ENCODE measurements around the gene PRUNE2. TPM values are rescaled to one million over a fixed set of nuclear protein-coding genes. Genes with fewer than 3 reads are reported as not detected.

Gene PRUNE2
- total and polyA plus RNA-seq, 4 donors = 1.3 to 4.5 (median 1.6) TPM

DNA sequence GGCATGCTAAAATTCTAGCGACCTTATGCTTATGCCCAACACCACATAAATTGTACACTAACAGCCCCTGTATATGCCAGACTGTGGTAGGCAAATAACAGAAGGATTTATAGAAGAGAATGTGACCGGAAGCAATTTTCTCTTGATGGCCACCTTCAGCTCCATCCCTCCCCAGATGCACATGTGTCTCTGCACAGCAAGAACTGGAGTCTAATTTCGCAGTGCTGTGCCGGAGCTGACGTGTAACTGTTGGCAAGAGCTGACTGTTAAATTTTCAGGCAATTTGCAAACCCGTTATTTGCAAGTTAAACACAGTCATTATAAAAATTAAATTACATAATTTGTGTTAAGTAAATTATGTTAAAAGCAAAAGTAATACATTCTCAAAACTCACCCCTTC is 93.3 kb downstream of the PRUNE2 start:
- no peaks in the 10 kb centered on the region for H3K4me1 ChIP-seq (ENCODE audit: control insufficient read depth in 4 of 4, insufficient read depth in 4 of 4, low read length in 3 of 4)
- H3K36me3 ChIP-seq (ENCODE audit: control insufficient read depth in 4 of 4, insufficient read depth in 3 of 4, low read depth in 1 of 4, low read length in 3 of 4) = no peaks in the 10 kb centered on the region
- no peak for DNase-seq (ENCODE audit: low spot score)
- 79% methylated on average over 6 of the region's 6 CpGs for WGBS
- H3K9ac ChIP-seq (ENCODE audit: low read depth in 1 of 2, low read length in 2 of 2) = no peak overlapping the region
- peaks cover 0 to 11% (median 0%) of the 10 kb centered on the region in 4 donors for H3K27me3 ChIP-seq (ENCODE audit: control insufficient read depth in 4 of 4, insufficient read depth in 4 of 4, low read length in 3 of 4)
- peaks cover 0 to 2% (median 0%) of the 10 kb centered on the region in 4 donors for H3K9me3 ChIP-seq (ENCODE audit: control insufficient read depth in 4 of 4, low read length in 3 of 4)
- TF ChIP-seq FOXA1 (IDR thresholded peaks at IDR 0.05) (no peak), NR2F2 (IDR thresholded peaks at IDR 0.05) (no peak), JUND (IDR thresholded peaks at IDR 0.05) (no peak), TAF1 (conservative IDR thresholded peaks at IDR 0.05) (no peak), RXRA (IDR thresholded peaks at IDR 0.05) (no peak), HNF4A (conservative IDR thresholded peaks at IDR 0.05) (no peak), YY1 (IDR thresholded peaks at IDR 0.05) (no peak), RAD21 (IDR thresholded peaks at IDR 0.05) (no peak), EGR1 (IDR thresholded peaks at IDR 0.05; ENCODE audit: low read depth in 2 of 2) (no peak), HNF4G (IDR thresholded peaks at IDR 0.05) (no peak), FOXA2 (IDR thresholded peaks at IDR 0.05) (no peak), SP1 (IDR thresholded peaks at IDR 0.05) (no peak), GABPA (IDR thresholded peaks at IDR 0.05 in 1 of 2, conservative IDR thresholded peaks at IDR 0.05 in 1 of 2) (no peak)
- TF ChIP-seq, protein P1, sequence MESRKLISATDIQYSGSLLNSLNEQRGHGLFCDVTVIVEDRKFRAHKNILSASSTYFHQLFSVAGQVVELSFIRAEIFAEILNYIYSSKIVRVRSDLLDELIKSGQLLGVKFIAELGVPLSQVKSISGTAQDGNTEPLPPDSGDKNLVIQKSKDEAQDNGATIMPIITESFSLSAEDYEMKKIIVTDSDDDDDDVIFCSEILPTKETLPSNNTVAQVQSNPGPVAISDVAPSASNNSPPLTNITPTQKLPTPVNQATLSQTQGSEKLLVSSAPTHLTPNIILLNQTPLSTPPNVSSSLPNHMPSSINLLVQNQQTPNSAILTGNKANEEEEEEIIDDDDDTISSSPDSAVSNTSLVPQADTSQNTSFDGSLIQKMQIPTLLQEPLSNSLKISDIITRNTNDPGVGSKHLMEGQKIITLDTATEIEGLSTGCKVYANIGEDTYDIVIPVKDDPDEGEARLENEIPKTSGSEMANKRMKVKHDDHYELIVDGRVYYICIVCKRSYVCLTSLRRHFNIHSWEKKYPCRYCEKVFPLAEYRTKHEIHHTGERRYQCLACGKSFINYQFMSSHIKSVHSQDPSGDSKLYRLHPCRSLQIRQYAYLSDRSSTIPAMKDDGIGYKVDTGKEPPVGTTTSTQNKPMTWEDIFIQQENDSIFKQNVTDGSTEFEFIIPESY (IDR thresholded peaks at IDR 0.05) = no peak
- TF ChIP-seq, protein P2, sequence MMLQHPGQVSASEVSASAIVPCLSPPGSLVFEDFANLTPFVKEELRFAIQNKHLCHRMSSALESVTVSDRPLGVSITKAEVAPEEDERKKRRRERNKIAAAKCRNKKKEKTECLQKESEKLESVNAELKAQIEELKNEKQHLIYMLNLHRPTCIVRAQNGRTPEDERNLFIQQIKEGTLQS (IDR thresholded peaks at IDR 0.05) = no peak
- TF ChIP-seq, protein P3, sequence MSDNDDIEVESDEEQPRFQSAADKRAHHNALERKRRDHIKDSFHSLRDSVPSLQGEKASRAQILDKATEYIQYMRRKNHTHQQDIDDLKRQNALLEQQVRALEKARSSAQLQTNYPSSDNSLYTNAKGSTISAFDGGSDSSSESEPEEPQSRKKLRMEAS (IDR thresholded peaks at IDR 0.05) = no peak
- TF ChIP-seq, protein P4, sequence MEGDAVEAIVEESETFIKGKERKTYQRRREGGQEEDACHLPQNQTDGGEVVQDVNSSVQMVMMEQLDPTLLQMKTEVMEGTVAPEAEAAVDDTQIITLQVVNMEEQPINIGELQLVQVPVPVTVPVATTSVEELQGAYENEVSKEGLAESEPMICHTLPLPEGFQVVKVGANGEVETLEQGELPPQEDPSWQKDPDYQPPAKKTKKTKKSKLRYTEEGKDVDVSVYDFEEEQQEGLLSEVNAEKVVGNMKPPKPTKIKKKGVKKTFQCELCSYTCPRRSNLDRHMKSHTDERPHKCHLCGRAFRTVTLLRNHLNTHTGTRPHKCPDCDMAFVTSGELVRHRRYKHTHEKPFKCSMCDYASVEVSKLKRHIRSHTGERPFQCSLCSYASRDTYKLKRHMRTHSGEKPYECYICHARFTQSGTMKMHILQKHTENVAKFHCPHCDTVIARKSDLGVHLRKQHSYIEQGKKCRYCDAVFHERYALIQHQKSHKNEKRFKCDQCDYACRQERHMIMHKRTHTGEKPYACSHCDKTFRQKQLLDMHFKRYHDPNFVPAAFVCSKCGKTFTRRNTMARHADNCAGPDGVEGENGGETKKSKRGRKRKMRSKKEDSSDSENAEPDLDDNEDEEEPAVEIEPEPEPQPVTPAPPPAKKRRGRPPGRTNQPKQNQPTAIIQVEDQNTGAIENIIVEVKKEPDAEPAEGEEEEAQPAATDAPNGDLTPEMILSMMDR (IDR thresholded peaks at IDR 0.05; ENCODE audit: low read depth, low read length, missing input control) = no peak
- TF ChIP-seq, protein P5, sequence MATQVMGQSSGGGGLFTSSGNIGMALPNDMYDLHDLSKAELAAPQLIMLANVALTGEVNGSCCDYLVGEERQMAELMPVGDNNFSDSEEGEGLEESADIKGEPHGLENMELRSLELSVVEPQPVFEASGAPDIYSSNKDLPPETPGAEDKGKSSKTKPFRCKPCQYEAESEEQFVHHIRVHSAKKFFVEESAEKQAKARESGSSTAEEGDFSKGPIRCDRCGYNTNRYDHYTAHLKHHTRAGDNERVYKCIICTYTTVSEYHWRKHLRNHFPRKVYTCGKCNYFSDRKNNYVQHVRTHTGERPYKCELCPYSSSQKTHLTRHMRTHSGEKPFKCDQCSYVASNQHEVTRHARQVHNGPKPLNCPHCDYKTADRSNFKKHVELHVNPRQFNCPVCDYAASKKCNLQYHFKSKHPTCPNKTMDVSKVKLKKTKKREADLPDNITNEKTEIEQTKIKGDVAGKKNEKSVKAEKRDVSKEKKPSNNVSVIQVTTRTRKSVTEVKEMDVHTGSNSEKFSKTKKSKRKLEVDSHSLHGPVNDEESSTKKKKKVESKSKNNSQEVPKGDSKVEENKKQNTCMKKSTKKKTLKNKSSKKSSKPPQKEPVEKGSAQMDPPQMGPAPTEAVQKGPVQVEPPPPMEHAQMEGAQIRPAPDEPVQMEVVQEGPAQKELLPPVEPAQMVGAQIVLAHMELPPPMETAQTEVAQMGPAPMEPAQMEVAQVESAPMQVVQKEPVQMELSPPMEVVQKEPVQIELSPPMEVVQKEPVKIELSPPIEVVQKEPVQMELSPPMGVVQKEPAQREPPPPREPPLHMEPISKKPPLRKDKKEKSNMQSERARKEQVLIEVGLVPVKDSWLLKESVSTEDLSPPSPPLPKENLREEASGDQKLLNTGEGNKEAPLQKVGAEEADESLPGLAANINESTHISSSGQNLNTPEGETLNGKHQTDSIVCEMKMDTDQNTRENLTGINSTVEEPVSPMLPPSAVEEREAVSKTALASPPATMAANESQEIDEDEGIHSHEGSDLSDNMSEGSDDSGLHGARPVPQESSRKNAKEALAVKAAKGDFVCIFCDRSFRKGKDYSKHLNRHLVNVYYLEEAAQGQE (IDR thresholded peaks at IDR 0.05) = no peak
- no peak overlapping the region for H3K27ac ChIP-seq (ENCODE audit: low read depth in 1 of 2, low read length in 2 of 2)
- no peak overlapping the region for H3K4me3 ChIP-seq (ENCODE audit: low read depth in 1 of 3, low read length in 3 of 3)
